WTC11 (cell line): ENCODE data around the gene KCNA5. TPM values are rescaled to one million over a fixed set of nuclear protein-coding genes. Genes with fewer than 3 reads are reported as not detected.

Source experiments
- ATAC-seq: fragments of 200-7000 bp; cut with Tn5 transposase; 2 replicates; pipeline ENCODE4 v1.10.0; 2021; ENCODE audit warnings: mild to moderate bottlenecking, moderate library complexity
- CTCF ChIA-PET: fragments of 300-600 bp; sonication (Branson Sonifier 250); formaldehyde crosslinking; loops from one replicate; lab custom pipeline; 2021; ENCODE audit warnings: antibody characterized with exemption; lab: Charles Lee
- POLR2A ChIA-PET: fragments of 350-600 bp; sonication (Branson Sonifier 250); formaldehyde crosslinking; loops from one replicate; lab custom pipeline; 2021; ENCODE audit warnings: antibody characterized with exemption; lab: Charles Lee
- DNase-seq: peaks from one replicate; pipeline ENCODE4 v3.0.0; 2021; ENCODE audit warnings: low spot score
- H3K27ac Mint-ChIP-seq: 2 replicates; pipeline ENCODE4 v1.8.0; 2021; ENCODE audit warnings: mixed read lengths
- H3K27me3 Mint-ChIP-seq: 2 replicates; pipeline ENCODE4 v1.8.0; 2021; ENCODE audit warnings: low read depth, mild to moderate bottlenecking, moderate library complexity, mixed read lengths
- H3K36me3 Mint-ChIP-seq: 2 replicates; pipeline ENCODE4 v1.8.0; 2021; ENCODE audit warnings: mixed read lengths
- H3K4me1 Mint-ChIP-seq: 2 replicates; pipeline ENCODE4 v1.8.0; 2022; ENCODE audit warnings: mixed read lengths
- H3K4me3 Mint-ChIP-seq: 2 replicates; pipeline ENCODE4 v1.8.0; 2021; ENCODE audit warnings: mild to moderate bottlenecking, moderate library complexity, mixed read lengths
- H3K9me3 Mint-ChIP-seq: 2 replicates; pipeline ENCODE4 v1.8.0; 2021; ENCODE audit warnings: mixed read lengths
- AR ChIP-seq: fragments of 250-450 bp; sonication (Bioruptor Pico); IDR thresholded peaks from 2 replicates; pipeline ENCODE4 v1.9.0; 2021; ENCODE audit warnings: mild to moderate bottlenecking
- CBFB ChIP-seq: sonication (generic); formaldehyde crosslinking; IDR thresholded peaks from 2 replicates; pipeline ENCODE4 v1.8.1; 2022; ENCODE audit warnings: mild to moderate bottlenecking, low read depth, missing genetic modification reagents
- EMX1 ChIP-seq: fragments of 250-450 bp; sonication (Bioruptor Pico); IDR thresholded peaks from 2 replicates; pipeline ENCODE4 v1.8.0; 2021; ENCODE audit warnings: mild to moderate bottlenecking
- ESRRA ChIP-seq: sonication (generic); formaldehyde crosslinking; IDR thresholded peaks from 2 replicates; pipeline ENCODE4 v1.8.1; 2022; ENCODE audit warnings: mild to moderate bottlenecking, missing genetic modification reagents, borderline replicate concordance
- FOXK1 ChIP-seq: sonication (generic); formaldehyde crosslinking; IDR thresholded peaks from 2 replicates; pipeline ENCODE4 v1.8.0; 2022; ENCODE audit warnings: mild to moderate bottlenecking, moderate library complexity, missing genetic modification reagents
- FOXP1 ChIP-seq: sonication (generic); formaldehyde crosslinking; IDR thresholded peaks from 2 replicates; pipeline ENCODE4 v1.8.0; 2022; ENCODE audit warnings: missing genetic modification reagents, mild to moderate bottlenecking, moderate library complexity, borderline replicate concordance
- GRHL2 ChIP-seq: fragments of 250-450 bp; sonication (Bioruptor Pico); IDR thresholded peaks from 2 replicates; pipeline ENCODE4 v1.8.0; 2022; ENCODE audit warnings: mild to moderate bottlenecking, moderate library complexity; ENCODE audit not compliant: insufficient replicate concordance, severe bottlenecking
- GTF2I ChIP-seq: fragments of 250-450 bp; sonication (Bioruptor Pico); conservative IDR thresholded peaks from 2 replicates; pipeline ENCODE4 v1.4.0; 2021; ENCODE audit warnings: mild to moderate bottlenecking
- HMGA2 ChIP-seq: fragments of 250-450 bp; sonication (Bioruptor Pico); IDR thresholded peaks from 2 replicates; pipeline ENCODE4 v1.4.0; 2021; ENCODE audit warnings: mild to moderate bottlenecking, moderate library complexity
- MYBL2 ChIP-seq: sonication (generic); formaldehyde crosslinking; IDR thresholded peaks from 2 replicates; pipeline ENCODE4 v1.8.1; 2023; ENCODE audit warnings: mild to moderate bottlenecking, moderate library complexity, missing genetic modification reagents
- NFE2L1 ChIP-seq: sonication (generic); formaldehyde crosslinking; IDR thresholded peaks from 2 replicates; pipeline ENCODE4 v1.8.1; 2023; ENCODE audit warnings: missing genetic modification reagents
- NR2C2 ChIP-seq: sonication (generic); formaldehyde crosslinking; IDR thresholded peaks from 2 replicates; pipeline ENCODE4 v1.8.0; 2022; ENCODE audit warnings: mild to moderate bottlenecking, missing genetic modification reagents
- PRDM15 ChIP-seq: sonication (generic); formaldehyde crosslinking; IDR thresholded peaks from 2 replicates; pipeline ENCODE4 v1.8.0; 2022; ENCODE audit warnings: missing genetic modification reagents
- SOX15 ChIP-seq: fragments of 250-450 bp; sonication (Bioruptor Pico); IDR thresholded peaks from 2 replicates; pipeline ENCODE4 v1.9.0; 2021; ENCODE audit warnings: mild to moderate bottlenecking
- SP1 ChIP-seq: sonication (generic); formaldehyde crosslinking; conservative IDR thresholded peaks from 2 replicates; pipeline ENCODE4 v1.8.1; 2022; ENCODE audit warnings: missing genetic modification reagents
- ZBTB21 ChIP-seq: sonication (generic); formaldehyde crosslinking; IDR thresholded peaks from 2 replicates; pipeline ENCODE4 v1.8.1; 2023; ENCODE audit warnings: mild to moderate bottlenecking, missing genetic modification reagents, borderline replicate concordance
- ZNF219 ChIP-seq: sonication (generic); formaldehyde crosslinking; IDR thresholded peaks from 2 replicates; pipeline ENCODE4 v1.8.0; 2023; ENCODE audit warnings: missing genetic modification reagents, mild to moderate bottlenecking, borderline replicate concordance
- total RNA-seq: library from RNA; stranded (reverse); gene quantifications from 3 replicates; pipeline ENCODE4 v1.2.3, GENCODE V29; 2021
- TF ChIP-seq, protein P1 (sequence below): fragments of 200-600 bp; IDR thresholded peaks from 2 replicates; pipeline ENCODE4 v1.8.0; 2022; ENCODE audit warnings: antibody characterized with exemption
- TF ChIP-seq, protein P2 (sequence below): fragments of 250-450 bp; sonication (Bioruptor Pico); IDR thresholded peaks from 2 replicates; pipeline ENCODE4 v1.9.0; 2021; ENCODE audit warnings: moderate library complexity, mild to moderate bottlenecking, inconsistent platforms, borderline replicate concordance
- TF ChIP-seq, protein P3 (sequence below): sonication (generic); formaldehyde crosslinking; IDR thresholded peaks from 2 replicates; pipeline ENCODE4 v1.8.1; 2022; ENCODE audit warnings: low read depth, mild to moderate bottlenecking, moderate library complexity, missing genetic modification reagents, borderline replicate concordance
- TF ChIP-seq, protein P4 (sequence below): sonication (generic); formaldehyde crosslinking; IDR thresholded peaks from 2 replicates; pipeline ENCODE4 v1.8.0; 2023; ENCODE audit warnings: missing genetic modification reagents
- TF ChIP-seq, protein P5 (sequence below): sonication (generic); formaldehyde crosslinking; IDR thresholded peaks from 2 replicates; pipeline ENCODE4 v1.8.1; 2023; ENCODE audit warnings: mild to moderate bottlenecking, missing genetic modification reagents, moderate library complexity
- TF ChIP-seq, protein P6 (sequence below): sonication (generic); formaldehyde crosslinking; IDR thresholded peaks from 2 replicates; pipeline ENCODE4 v1.8.1; 2022; ENCODE audit warnings: low read depth, missing genetic modification reagents, borderline replicate concordance

Gene KCNA5
- total RNA-seq, 1 experiment from 2014 or later = 0.22 TPM

GRCh38 chr12:5023842-5024241 is 19.8 kb upstream of the KCNA5 start (continued):
- TF ChIP-seq AR (CRISPR knock-in tag) (no peak), ZBTB21 (CRISPR knock-in tag) (no peak), ESRRA (no peak), GTF2I (no peak), FOXP1 (CRISPR knock-in tag) (no peak), FOXK1 (CRISPR knock-in tag) (no peak), NFE2L1 (no peak), NR2C2 (CRISPR knock-in tag) (no peak), MYBL2 (CRISPR knock-in tag) (no peak), SOX15 (CRISPR knock-in tag) (no peak), PRDM15 (CRISPR knock-in tag) (no peak)
- TF ChIP-seq, protein P1, sequence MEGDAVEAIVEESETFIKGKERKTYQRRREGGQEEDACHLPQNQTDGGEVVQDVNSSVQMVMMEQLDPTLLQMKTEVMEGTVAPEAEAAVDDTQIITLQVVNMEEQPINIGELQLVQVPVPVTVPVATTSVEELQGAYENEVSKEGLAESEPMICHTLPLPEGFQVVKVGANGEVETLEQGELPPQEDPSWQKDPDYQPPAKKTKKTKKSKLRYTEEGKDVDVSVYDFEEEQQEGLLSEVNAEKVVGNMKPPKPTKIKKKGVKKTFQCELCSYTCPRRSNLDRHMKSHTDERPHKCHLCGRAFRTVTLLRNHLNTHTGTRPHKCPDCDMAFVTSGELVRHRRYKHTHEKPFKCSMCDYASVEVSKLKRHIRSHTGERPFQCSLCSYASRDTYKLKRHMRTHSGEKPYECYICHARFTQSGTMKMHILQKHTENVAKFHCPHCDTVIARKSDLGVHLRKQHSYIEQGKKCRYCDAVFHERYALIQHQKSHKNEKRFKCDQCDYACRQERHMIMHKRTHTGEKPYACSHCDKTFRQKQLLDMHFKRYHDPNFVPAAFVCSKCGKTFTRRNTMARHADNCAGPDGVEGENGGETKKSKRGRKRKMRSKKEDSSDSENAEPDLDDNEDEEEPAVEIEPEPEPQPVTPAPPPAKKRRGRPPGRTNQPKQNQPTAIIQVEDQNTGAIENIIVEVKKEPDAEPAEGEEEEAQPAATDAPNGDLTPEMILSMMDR = no peak
- TF ChIP-seq, protein P2, sequence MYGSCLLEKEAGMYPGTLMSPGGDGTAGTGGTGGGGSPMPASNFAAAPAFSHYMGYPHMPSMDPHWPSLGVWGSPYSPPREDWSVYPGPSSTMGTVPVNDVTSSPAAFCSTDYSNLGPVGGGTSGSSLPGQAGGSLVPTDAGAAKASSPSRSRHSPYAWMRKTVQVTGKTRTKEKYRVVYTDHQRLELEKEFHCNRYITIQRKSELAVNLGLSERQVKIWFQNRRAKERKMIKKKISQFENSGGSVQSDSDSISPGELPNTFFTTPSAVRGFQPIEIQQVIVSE (CRISPR knock-in tag) = no peak
- TF ChIP-seq, protein P3, sequence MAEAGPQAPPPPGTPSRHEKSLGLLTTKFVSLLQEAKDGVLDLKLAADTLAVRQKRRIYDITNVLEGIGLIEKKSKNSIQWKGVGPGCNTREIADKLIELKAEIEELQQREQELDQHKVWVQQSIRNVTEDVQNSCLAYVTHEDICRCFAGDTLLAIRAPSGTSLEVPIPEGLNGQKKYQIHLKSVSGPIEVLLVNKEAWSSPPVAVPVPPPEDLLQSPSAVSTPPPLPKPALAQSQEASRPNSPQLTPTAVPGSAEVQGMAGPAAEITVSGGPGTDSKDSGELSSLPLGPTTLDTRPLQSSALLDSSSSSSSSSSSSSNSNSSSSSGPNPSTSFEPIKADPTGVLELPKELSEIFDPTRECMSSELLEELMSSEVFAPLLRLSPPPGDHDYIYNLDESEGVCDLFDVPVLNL = no peak

- H3K27ac Mint-ChIP-seq = no peak overlapping the region
- H3K36me3 Mint-ChIP-seq = 0 out of 2 replicates have a peak, but pooled peaks cover 4% of the 10 kb centered on the region
- H3K4me3 Mint-ChIP-seq = no peak overlapping the region
- POLR2A ChIA-PET = no interaction called here
- DNase-seq = no peak
- CTCF ChIA-PET = interaction anchor here (1.7 to 2.7 kb wide), 3 partner anchors 48 to 171 kb away, joined by 4 to 8 read pairs (median 8); no protein-coding TSS in a partner anchor
- peaks cover 4% of the 10 kb centered on the region for H3K27me3 Mint-ChIP-seq
- peaks cover 40% of the 10 kb centered on the region for H3K4me1 Mint-ChIP-seq
- ATAC-seq = no peak
- peaks cover 6% of the 10 kb centered on the region for H3K9me3 Mint-ChIP-seq
- TF ChIP-seq ZNF219 (no peak), HMGA2 (CRISPR knock-in tag) (no peak), MYBL2 (CRISPR knock-in tag) (no peak), GRHL2 (no peak), SP1 (CRISPR knock-in tag) (no peak), NFE2L1 (no peak), ESRRA (no peak), EMX1 (CRISPR knock-in tag) (no peak), CBFB (CRISPR knock-in tag) (no peak)
- TF ChIP-seq, protein P4, sequence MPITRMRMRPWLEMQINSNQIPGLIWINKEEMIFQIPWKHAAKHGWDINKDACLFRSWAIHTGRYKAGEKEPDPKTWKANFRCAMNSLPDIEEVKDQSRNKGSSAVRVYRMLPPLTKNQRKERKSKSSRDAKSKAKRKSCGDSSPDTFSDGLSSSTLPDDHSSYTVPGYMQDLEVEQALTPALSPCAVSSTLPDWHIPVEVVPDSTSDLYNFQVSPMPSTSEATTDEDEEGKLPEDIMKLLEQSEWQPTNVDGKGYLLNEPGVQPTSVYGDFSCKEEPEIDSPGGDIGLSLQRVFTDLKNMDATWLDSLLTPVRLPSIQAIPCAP (CRISPR knock-in tag) = no peak
- TF ChIP-seq, protein P5, sequence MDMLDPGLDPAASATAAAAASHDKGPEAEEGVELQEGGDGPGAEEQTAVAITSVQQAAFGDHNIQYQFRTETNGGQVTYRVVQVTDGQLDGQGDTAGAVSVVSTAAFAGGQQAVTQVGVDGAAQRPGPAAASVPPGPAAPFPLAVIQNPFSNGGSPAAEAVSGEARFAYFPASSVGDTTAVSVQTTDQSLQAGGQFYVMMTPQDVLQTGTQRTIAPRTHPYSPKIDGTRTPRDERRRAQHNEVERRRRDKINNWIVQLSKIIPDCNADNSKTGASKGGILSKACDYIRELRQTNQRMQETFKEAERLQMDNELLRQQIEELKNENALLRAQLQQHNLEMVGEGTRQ (CRISPR knock-in tag) = no peak
- TF ChIP-seq, protein P6, sequence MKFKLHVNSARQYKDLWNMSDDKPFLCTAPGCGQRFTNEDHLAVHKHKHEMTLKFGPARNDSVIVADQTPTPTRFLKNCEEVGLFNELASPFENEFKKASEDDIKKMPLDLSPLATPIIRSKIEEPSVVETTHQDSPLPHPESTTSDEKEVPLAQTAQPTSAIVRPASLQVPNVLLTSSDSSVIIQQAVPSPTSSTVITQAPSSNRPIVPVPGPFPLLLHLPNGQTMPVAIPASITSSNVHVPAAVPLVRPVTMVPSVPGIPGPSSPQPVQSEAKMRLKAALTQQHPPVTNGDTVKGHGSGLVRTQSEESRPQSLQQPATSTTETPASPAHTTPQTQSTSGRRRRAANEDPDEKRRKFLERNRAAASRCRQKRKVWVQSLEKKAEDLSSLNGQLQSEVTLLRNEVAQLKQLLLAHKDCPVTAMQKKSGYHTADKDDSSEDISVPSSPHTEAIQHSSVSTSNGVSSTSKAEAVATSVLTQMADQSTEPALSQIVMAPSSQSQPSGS (CRISPR knock-in tag) = no peak
These were observed 17.2 kb upstream of the KCNA5 start for GRCh38 chr12:5026342-5026938.
